Esophagus squamous epithelium (tissue), 5 donors: Measurements from ENCODE around the gene FEM1B. TPM values are rescaled to one million over a fixed set of nuclear protein-coding genes. Genes with fewer than 3 reads are reported as not detected.

Experiments used
- DNase-seq: peaks from one replicate; lab custom pipeline; 2025; lab: John Stamatoyannopoulos, UW
- H3K27ac ChIP-seq, 4 donors: fragments of 200-600 bp; sonication (generic); one replicate each; pipeline ENCODE4 v1.5.1; 2016 to 2019; ENCODE audit warnings: mild to moderate bottlenecking in 1 of 4
- H3K27me3 ChIP-seq, 4 donors: fragments of 200-600 bp; sonication (generic); 1 replicate in 3 of 4; 2 replicates in 1 of 4; pipeline versions ENCODE4 v1.5.1 to v1.6.0; 2017 to 2021; ENCODE audit warnings: antibody characterized with exemption in 1 of 4
- H3K36me3 ChIP-seq, 3 donors: fragments of 200-600 bp; sonication (generic); one replicate each; pipeline ENCODE4 v1.5.1; 2016 to 2019
- H3K4me1 ChIP-seq, 3 donors: fragments of 200-600 bp; sonication (generic); one replicate each; pipeline ENCODE4 v1.5.1; 2017 to 2019
- H3K4me3 ChIP-seq, 4 donors: fragments of 200-600 bp; sonication (generic); 1 replicate in 3 of 4; 2 replicates in 1 of 4; pipeline ENCODE4 v1.5.1; 2016 to 2019; ENCODE audit warnings: mild to moderate bottlenecking in 2 of 4, moderate library complexity in 1 of 4
- H3K9me3 ChIP-seq, 3 donors: fragments of 200-600 bp; sonication (generic); one replicate each; pipeline ENCODE4 v1.5.1; 2016 to 2019
- CTCF ChIP-seq, 6 experiments: fragments of 450-650 bp in 4 of 6; fragments of 200-600 bp in 2 of 6; sonication (generic) in 2 of 6; IDR thresholded peaks; one replicate each; pipeline ENCODE4 v1.5.1; 2016 to 2019; ENCODE audit warnings: antibody characterized with exemption in 6 of 6, mild to moderate bottlenecking in 4 of 6, moderate library complexity in 4 of 6
- POLR2A ChIP-seq, 4 donors: fragments of 450-650 bp; IDR thresholded peaks; one replicate each; pipeline ENCODE4 v1.6.1; 2017; ENCODE audit warnings: antibody characterized with exemption in 4 of 4, mild to moderate bottlenecking in 4 of 4, moderate library complexity in 3 of 4
- WGBS, 2 donors: methylation state at CpG; one replicate each; pipeline ENCODE4 v1.1.5; 2018; 5-methylcytosine and 5-hydroxymethylcytosine counted together
- intact Hi-C: fragments of 100-400 bp; cut with DNase I; formaldehyde crosslinking; loops from one replicate; pipeline ENCODE4 v1.15.0; 2022
- total RNA-seq, 4 donors: library from RNA; depleted of rRNA; stranded (reverse); fragments of >200 nt; gene quantifications; one replicate each; pipeline ENCODE4 v1.1.0, GENCODE V29; 2016
- donor health status: DM: yes; HTN: yes; CAD: no.

The FEM1B gene
- total RNA-seq, 4 donors from 2014 or later, result 32.3 to 64.4 (median 46.8) TPM

GRCh38 chr15:68276668-68277067, 877 bp upstream of the FEM1B start:
- H3K4me3 ChIP-seq, result peak overlapping the region; percentile 83 to 93 (median 90)
- peak overlapping the region; percentile 99 to 100 (median 99) for H3K27ac ChIP-seq
- no peaks in the 10 kb centered on the region for H3K27me3 ChIP-seq
- peaks cover 44 to 81% (median 45%) of the 10 kb centered on the region in 3 donors for H3K4me1 ChIP-seq
- H3K9me3 ChIP-seq, result no peaks in the 10 kb centered on the region
- no peak for DNase-seq
- intact Hi-C loops, result no loop called here
- TF ChIP-seq POLR2A (IDR thresholded peaks at IDR 0.05) (no peak), CTCF (IDR thresholded peaks at IDR 0.05) (no peak)
- WGBS, 2 donors, result 45 to 49% methylated on average over 3 of the region's 3 CpGs
- no peaks in the 10 kb centered on the region for H3K36me3 ChIP-seq

GRCh38 chr15:68277131-68277602, 378 bp upstream of the FEM1B start:
- H3K27ac ChIP-seq, result peak overlapping the region; percentile 99 to 100 (median 99)
- no peaks in the 10 kb centered on the region for H3K9me3 ChIP-seq
- peaks cover 43 to 81% (median 47%) of the 10 kb centered on the region in 3 donors for H3K4me1 ChIP-seq
- no peaks in the 10 kb centered on the region for H3K36me3 ChIP-seq
- intact Hi-C loops, result no loop called here
- TF ChIP-seq POLR2A (IDR thresholded peaks at IDR 0.05) (no peak), CTCF (IDR thresholded peaks at IDR 0.05) (no peak)
- H3K27me3 ChIP-seq, result no peaks in the 10 kb centered on the region
- DNase-seq, result no peak
- H3K4me3 ChIP-seq, result peak overlapping the region; percentile 83 to 93 (median 90)
- WGBS, 2 donors, result 1 to 2% methylated on average over 11 to 14 of the region's 25 CpGs

GRCh38 chr15:68278345-68278594, 725 bp downstream of the FEM1B start:
- Histone ChIP-seq H3K4me1 (peaks cover 36 to 81% (median 39%) of the 10 kb centered on the region in 3 donors), H3K4me3 (peak overlapping the region; percentile 83 to 93 (median 90)), H3K36me3 (no peaks in the 10 kb centered on the region), H3K27me3 (no peaks in the 10 kb centered on the region), H3K9me3 (no peaks in the 10 kb centered on the region), H3K27ac (peak overlapping the region; percentile 99 to 100 (median 99))
- TF ChIP-seq POLR2A (IDR thresholded peaks at IDR 0.05) (no peak), CTCF (IDR thresholded peaks at IDR 0.05) (peak in 1 of 6 experiments; percentile 31)
- WGBS, 2 donors, result 0 to 3% methylated on average over 7 to 9 of the region's 22 CpGs
- intact Hi-C loops, result no loop called here
- DNase-seq, result no peak

- no peak for TF ChIP-seq CTCF (IDR thresholded peaks at IDR 0.05)
- no peak for TF ChIP-seq POLR2A (IDR thresholded peaks at IDR 0.05)
- intact Hi-C loops, result no loop called here
- H3K9me3 ChIP-seq, result no peaks in the 10 kb centered on the region
- H3K27me3 ChIP-seq, result no peaks in the 10 kb centered on the region
- H3K4me3 ChIP-seq, result peak overlapping the region; percentile 83 to 93 (median 90)
- DNase-seq, result no peak
- peaks cover 0 to under 1% (median 0%) of the 10 kb centered on the region in 3 donors for H3K36me3 ChIP-seq
- H3K4me1 ChIP-seq, result peaks cover 33 to 81% (median 39%) of the 10 kb centered on the region in 3 donors
- WGBS, 2 donors, result 1 to 3% methylated on average over 21 to 23 of the region's 23 CpGs
- H3K27ac ChIP-seq, result peak overlapping the region; percentile 99 to 100 (median 99)
These were observed 1.3 kb downstream of the FEM1B start for GRCh38 chr15:68278595-68279405.
